ENCODE data around the gene TAF5L. TPM values are rescaled to one million over a fixed set of nuclear protein-coding genes. Genes with fewer than 3 reads are reported as not detected.

Gene TAF5L
- total RNA-seq, 1 donor from 2014 or later = 18.8 TPM

DNA sequence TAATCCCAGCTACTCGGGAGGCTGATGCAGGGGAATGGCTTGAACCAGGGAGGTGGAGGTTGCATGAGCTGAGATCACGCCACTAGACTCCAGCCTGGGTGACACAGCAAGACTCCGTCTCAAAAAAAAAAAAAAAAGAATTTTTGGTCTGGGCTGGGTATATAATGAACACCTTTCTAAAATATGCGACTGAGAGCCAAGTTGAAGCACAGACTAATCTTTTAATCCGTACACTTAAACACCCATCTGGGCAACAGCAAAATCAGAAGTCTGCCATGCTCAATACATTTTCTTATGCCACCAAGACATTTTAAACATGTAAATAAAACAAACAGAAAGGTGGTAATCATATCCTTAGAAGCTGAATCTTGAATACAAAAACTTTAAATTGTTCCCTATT lies 35.8 kb downstream of the TAF5L start:
- peaks cover 6% of the 10 kb centered on the region for H3K4me1 Mint-ChIP-seq (ENCODE audit: low read depth)
- no peaks in the 10 kb centered on the region for H3K27me3 Mint-ChIP-seq (ENCODE audit: low read depth)
- no peak overlapping the region for H3K4me3 Mint-ChIP-seq (ENCODE audit: unreplicated experiment)
- no peaks in the 10 kb centered on the region for H3K9me3 Mint-ChIP-seq (ENCODE audit: low read depth)
- DNase-seq (ENCODE audit: low spot score) = no peak
- peaks cover 15% of the 10 kb centered on the region for H3K36me3 Mint-ChIP-seq (ENCODE audit: low read depth)
- TF ChIP-seq CTCF (IDR thresholded peaks at IDR 0.05) = no peak
- H3K27ac Mint-ChIP-seq (ENCODE audit: unreplicated experiment) = no peak overlapping the region

- DNase-seq (ENCODE audit: low spot score) = no peak
- no peak for TF ChIP-seq CTCF (IDR thresholded peaks at IDR 0.05)
- no peaks in the 10 kb centered on the region for H3K36me3 Mint-ChIP-seq (ENCODE audit: low read depth)
- H3K27me3 Mint-ChIP-seq (ENCODE audit: low read depth) = no peaks in the 10 kb centered on the region
- H3K27ac Mint-ChIP-seq (ENCODE audit: unreplicated experiment) = no peak overlapping the region
- H3K9me3 Mint-ChIP-seq (ENCODE audit: low read depth) = no peaks in the 10 kb centered on the region
- no peak overlapping the region for H3K4me3 Mint-ChIP-seq (ENCODE audit: unreplicated experiment)
- H3K4me1 Mint-ChIP-seq (ENCODE audit: low read depth) = peaks cover 21% of the 10 kb centered on the region
Observed at GRCh38 chr1:229585338-229585737, 40.6 kb downstream of the TAF5L start.

GRCh38 chr1:229582715-229583114 lies 43.2 kb downstream of the TAF5L start:
- Mint-ChIP-seq H3K36me3 (ENCODE audit: low read depth) (no peaks in the 10 kb centered on the region), H3K27me3 (ENCODE audit: low read depth) (no peaks in the 10 kb centered on the region), H3K4me1 (ENCODE audit: low read depth) (peaks cover 35% of the 10 kb centered on the region), H3K27ac (ENCODE audit: unreplicated experiment) (no peak overlapping the region), H3K4me3 (ENCODE audit: unreplicated experiment) (no peak overlapping the region), H3K9me3 (ENCODE audit: low read depth) (no peaks in the 10 kb centered on the region)
- TF ChIP-seq CTCF (IDR thresholded peaks at IDR 0.05) = no peak
- no peak for DNase-seq (ENCODE audit: low spot score)

DNA sequence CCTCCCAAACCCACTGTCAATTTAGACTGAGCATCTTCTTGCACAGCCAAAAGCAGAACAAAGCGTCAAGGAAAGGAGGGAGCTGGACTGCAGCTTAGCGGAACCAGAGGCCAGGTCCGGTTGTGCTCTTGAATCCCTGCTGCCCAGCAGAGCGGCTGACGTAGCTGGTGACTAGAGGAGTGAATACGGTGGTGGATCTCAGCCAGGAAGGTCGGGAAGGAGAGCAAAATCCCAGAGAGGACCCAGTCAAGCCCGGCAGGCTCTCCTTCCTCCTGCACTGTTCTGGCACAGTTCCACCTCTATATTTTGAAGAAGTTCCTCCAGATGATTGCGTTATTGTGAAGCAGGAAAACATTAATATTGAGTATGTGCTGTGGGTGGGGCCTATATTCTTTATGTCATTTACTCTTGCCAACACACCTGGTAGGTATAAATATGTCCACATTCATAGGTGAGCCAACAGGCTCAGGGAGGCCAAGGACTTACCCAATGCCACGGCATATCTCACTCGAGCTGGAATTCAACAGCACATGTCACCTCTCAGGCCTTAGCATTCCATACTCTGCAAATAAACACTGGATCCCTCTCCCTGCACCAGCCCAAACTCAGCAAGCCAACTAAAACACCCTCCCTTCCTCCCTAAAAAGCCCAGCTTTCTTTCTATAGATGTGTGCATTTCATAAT lies 43.8 kb downstream of the TAF5L start:
- Mint-ChIP-seq H3K9me3 (ENCODE audit: low read depth) (no peaks in the 10 kb centered on the region), H3K36me3 (ENCODE audit: low read depth) (no peaks in the 10 kb centered on the region), H3K27me3 (ENCODE audit: low read depth) (no peaks in the 10 kb centered on the region), H3K4me1 (ENCODE audit: low read depth) (peaks cover 35% of the 10 kb centered on the region), H3K27ac (ENCODE audit: unreplicated experiment) (peak overlapping the region; percentile 67), H3K4me3 (ENCODE audit: unreplicated experiment) (no peak overlapping the region)
- TF ChIP-seq CTCF (IDR thresholded peaks at IDR 0.05) = no peak
- no peak for DNase-seq (ENCODE audit: low spot score)

- no peak overlapping the region for H3K4me3 Mint-ChIP-seq (ENCODE audit: unreplicated experiment)
- no peaks in the 10 kb centered on the region for H3K36me3 Mint-ChIP-seq (ENCODE audit: low read depth)
- no peak for TF ChIP-seq CTCF (IDR thresholded peaks at IDR 0.05)
- DNase-seq (ENCODE audit: low spot score) = no peak
- H3K9me3 Mint-ChIP-seq (ENCODE audit: low read depth) = no peaks in the 10 kb centered on the region
- no peak overlapping the region for H3K27ac Mint-ChIP-seq (ENCODE audit: unreplicated experiment)
- peaks cover 35% of the 10 kb centered on the region for H3K4me1 Mint-ChIP-seq (ENCODE audit: low read depth)
- H3K27me3 Mint-ChIP-seq (ENCODE audit: low read depth) = no peaks in the 10 kb centered on the region
Observed at GRCh38 chr1:229581485-229581884, 44.4 kb downstream of the TAF5L start.
